ENCODE measurements around the gene TASP1.

The TASP1 gene

GRCh38 chr20:13348311-13349234 lies 290.2 kb downstream of the TASP1 start:
- Histone ChIP-seq H3K36me3 (ENCODE audit: control insufficient read depth, insufficient read depth, low read length) (no peaks in the 10 kb centered on the region), H3K9me3 (ENCODE audit: control insufficient read depth, insufficient read depth, low read depth, low read length) (no peaks in the 10 kb centered on the region), H3K27ac (ENCODE audit: low read depth, low read length) (no peak overlapping the region), H3K9ac (ENCODE audit: low read length) (no peak overlapping the region), H3K4me3 (ENCODE audit: low read depth, low read length) (no peak overlapping the region), H3K4me1 (ENCODE audit: control insufficient read depth, insufficient read depth, low read length) (peaks cover 13% of the 10 kb centered on the region), H3K27me3 (ENCODE audit: control insufficient read depth, insufficient read depth, low read length) (no peaks in the 10 kb centered on the region)

GRCh38 chr20:13344671-13345070 lies 294.1 kb downstream of the TASP1 start:
- Histone ChIP-seq H3K4me1 (ENCODE audit: control insufficient read depth, insufficient read depth, low read length) (peaks cover 24% of the 10 kb centered on the region), H3K9ac (ENCODE audit: low read length) (no peak overlapping the region), H3K27ac (ENCODE audit: low read depth, low read length) (no peak overlapping the region), H3K27me3 (ENCODE audit: control insufficient read depth, insufficient read depth, low read length) (no peaks in the 10 kb centered on the region), H3K9me3 (ENCODE audit: control insufficient read depth, insufficient read depth, low read depth, low read length) (no peaks in the 10 kb centered on the region), H3K4me3 (ENCODE audit: low read depth, low read length) (no peak overlapping the region), H3K36me3 (ENCODE audit: control insufficient read depth, insufficient read depth, low read length) (no peaks in the 10 kb centered on the region)

GRCh38 chr20:13342469-13343242 lies 296.1 kb downstream of the TASP1 start:
- H3K27me3 ChIP-seq (ENCODE audit: control insufficient read depth, insufficient read depth, low read length), result no peaks in the 10 kb centered on the region
- peaks cover 24% of the 10 kb centered on the region for H3K4me1 ChIP-seq (ENCODE audit: control insufficient read depth, insufficient read depth, low read length)
- no peak overlapping the region for H3K9ac ChIP-seq (ENCODE audit: low read length)
- no peak overlapping the region; the same call in 1 of the 2 replicates for H3K27ac ChIP-seq (ENCODE audit: low read depth, low read length)
- no peak overlapping the region for H3K4me3 ChIP-seq (ENCODE audit: low read depth, low read length)
- H3K36me3 ChIP-seq (ENCODE audit: control insufficient read depth, insufficient read depth, low read length), result no peaks in the 10 kb centered on the region
- no peaks in the 10 kb centered on the region for H3K9me3 ChIP-seq (ENCODE audit: control insufficient read depth, insufficient read depth, low read depth, low read length)

- no peaks in the 10 kb centered on the region for H3K9me3 ChIP-seq (ENCODE audit: control insufficient read depth, insufficient read depth, low read depth, low read length)
- peaks cover 24% of the 10 kb centered on the region for H3K4me1 ChIP-seq (ENCODE audit: control insufficient read depth, insufficient read depth, low read length)
- H3K9ac ChIP-seq (ENCODE audit: low read length), result no peak overlapping the region
- H3K4me3 ChIP-seq (ENCODE audit: low read depth, low read length), result no peak overlapping the region
- H3K27me3 ChIP-seq (ENCODE audit: control insufficient read depth, insufficient read depth, low read length), result no peaks in the 10 kb centered on the region
- H3K27ac ChIP-seq (ENCODE audit: low read depth, low read length), result no peak overlapping the region
- no peaks in the 10 kb centered on the region for H3K36me3 ChIP-seq (ENCODE audit: control insufficient read depth, insufficient read depth, low read length)
Observed at GRCh38 chr20:13341737-13342393, 296.9 kb downstream of the TASP1 start.

GRCh38 chr20:13340088-13340487 lies 298.6 kb downstream of the TASP1 start:
- H3K27me3 ChIP-seq (ENCODE audit: control insufficient read depth, insufficient read depth, low read length), result no peaks in the 10 kb centered on the region
- H3K4me1 ChIP-seq (ENCODE audit: control insufficient read depth, insufficient read depth, low read length), result peaks cover 24% of the 10 kb centered on the region
- H3K27ac ChIP-seq (ENCODE audit: low read depth, low read length), result no peak overlapping the region
- no peak overlapping the region for H3K9ac ChIP-seq (ENCODE audit: low read length)
- H3K4me3 ChIP-seq (ENCODE audit: low read depth, low read length), result no peak overlapping the region
- no peaks in the 10 kb centered on the region for H3K36me3 ChIP-seq (ENCODE audit: control insufficient read depth, insufficient read depth, low read length)
- no peaks in the 10 kb centered on the region for H3K9me3 ChIP-seq (ENCODE audit: control insufficient read depth, insufficient read depth, low read depth, low read length)

All from HUES6 (cell line).